ENCODE data around the gene CA11. TPM values are rescaled to one million over a fixed set of nuclear protein-coding genes. Genes with fewer than 3 reads are reported as not detected.

The CA11 gene
- total and polyA plus RNA-seq, 2 of the 8 experiments (the other 6 are each of a cell fraction or from before 2014, with no cell fraction given) = 51.7 to 71.4 TPM

DNA sequence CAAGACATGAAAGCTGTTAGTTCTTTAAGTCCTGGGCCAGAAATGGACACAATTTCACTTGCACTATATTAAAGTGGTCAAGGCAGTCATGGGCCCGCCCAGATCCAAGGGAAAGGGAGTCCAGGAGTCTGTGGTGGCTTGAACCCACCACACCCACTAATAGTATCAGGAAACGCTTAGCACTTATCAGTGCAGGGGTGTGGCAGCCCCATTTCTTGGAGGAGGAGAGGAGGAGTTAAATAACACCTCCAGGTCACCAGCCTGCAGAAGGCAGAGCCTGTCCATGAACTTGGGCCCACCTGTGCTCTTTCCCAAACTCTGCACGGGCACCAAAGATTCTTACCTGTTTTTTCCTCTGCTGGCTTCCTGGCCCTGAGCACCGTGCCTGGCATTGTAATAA, 32.2 kb upstream of the CA11 start:
- Histone ChIP-seq H3K36me3 (ENCODE audit: control insufficient read depth in 2 of 4, insufficient read depth in 4 of 4, low read length in 3 of 4) (no peaks in the 10 kb centered on the region), H2BK120ac (replicated peaks; ENCODE audit: low read depth, low read length) (no peak overlapping the region), H3K18ac (ENCODE audit: extremely low read depth, low read length) (no peak overlapping the region), H3K27ac (ENCODE audit: low read depth, low read length) (no peak overlapping the region), H3K23me2 (ENCODE audit: low read depth, low read length) (peaks cover 9% of the 10 kb centered on the region; the same call in 1 of the 2 replicates), H3K4me2 (ENCODE audit: insufficient read depth in 1 of 2, low read depth in 2 of 2, low read length in 2 of 2) (no peak overlapping the region), H2AFZ (ENCODE audit: low read length) (no peak overlapping the region), H3K23ac (ENCODE audit: insufficient read length) (no peak overlapping the region), H4K20me1 (replicated peaks in 1 of 2; ENCODE audit: control insufficient read depth in 1 of 2, insufficient read depth in 2 of 2, low read length in 2 of 2) (no peaks in the 10 kb centered on the region), H2BK15ac (ENCODE audit: low read length) (no peak overlapping the region), H2BK20ac (ENCODE audit: low read length) (no peak overlapping the region), H3K9ac (replicated peaks in 1 of 4; ENCODE audit: extremely low read depth in 1 of 4, low read depth in 3 of 4, low read length in 3 of 4) (no peak overlapping the region), H3K4me3 (ENCODE audit: extremely low read depth in 1 of 4, insufficient read depth in 2 of 4, low read depth in 3 of 4, low read length in 4 of 4) (no peak overlapping the region), H2AK5ac (ENCODE audit: low read depth, low read length) (no peak overlapping the region), H4K5ac (ENCODE audit: insufficient read length, low read depth, low read length) (no peak overlapping the region), H3K79me2 (ENCODE audit: control insufficient read depth in 1 of 2, insufficient read depth in 2 of 2, low read length in 2 of 2) (no peaks in the 10 kb centered on the region), H2BK12ac (ENCODE audit: low read depth, low read length) (no peak overlapping the region), H3K79me1 (ENCODE audit: low read depth, low read length) (no peaks in the 10 kb centered on the region), H3K4me1 (replicated peaks in 1 of 4; ENCODE audit: control insufficient read depth in 3 of 4, insufficient read depth in 4 of 4, low read length in 3 of 4) (peaks cover 2 to 22% (median 17%) of the 10 kb centered on the region in 4 experiments), H3K4ac (replicated peaks; ENCODE audit: insufficient read length, low read depth, low read length) (no peak overlapping the region), H4K91ac (replicated peaks; ENCODE audit: insufficient read length, low read length) (no peak overlapping the region), H3K27me3 (replicated peaks in 1 of 4; ENCODE audit: control insufficient read depth in 3 of 4, extremely low read depth in 1 of 4, insufficient read depth in 3 of 4, low read length in 3 of 4) (peaks cover 0 to 5% (median 3%) of the 10 kb centered on the region in 4 experiments; a peak in 2 of 7 replicates), H3K56ac (replicated peaks; ENCODE audit: insufficient read length, low read depth, low read length) (no peak overlapping the region), H4K8ac (ENCODE audit: extremely low read depth, insufficient read depth, low read length) (no peak overlapping the region), H2BK5ac (ENCODE audit: low read depth, low read length) (no peak overlapping the region), H3K14ac (ENCODE audit: insufficient read length) (no peak overlapping the region), H3K9me3 (ENCODE audit: insufficient read depth in 2 of 2, low read depth in 1 of 2, low read length in 1 of 2) (no peaks in the 10 kb centered on the region)
- no peak for TF ChIP-seq POLR2A (IDR thresholded peaks at IDR 0.05; ENCODE audit: control extremely low read depth in 1 of 2, low read depth in 2 of 2, low read length in 2 of 2)
- FAIRE-seq = no peak
- no peak for DNase-seq (ENCODE audit: low read depth in 1 of 2, low spot score in 2 of 2)
- CTCF ChIA-PET (ENCODE audit: partially characterized antibody) = interaction anchor here (1.0 to 5.8 kb wide), 4 partner anchors 16 to 36 kb away, joined by 4 to 59 read pairs (median 29); partner anchors contain the start of gene FUT2
- POLR2A ChIA-PET (ENCODE audit: partially characterized antibody) = interaction anchor here (0.9 to 1.3 kb wide), 3 partner anchors 11 to 48 kb away, joined by 3 to 5 read pairs (median 3); partner anchors contain the start of gene FUT2
- WGBS, 2 experiments (ENCODE audit: extremely low coverage in 1 of 2, insufficient coverage in 1 of 2, insufficient read length in 1 of 2, insufficient replicate concordance in 2 of 2, low coverage in 1 of 2, low lambda C conversion rate in 2 of 2, missing lambda C conversion rate in 1 of 2) = 81% methylated on average over 4 of the region's 4 CpGs; no CpG with 5 or more reads in 1 of the 2 experiments

All from H1 (cell line).